GM21515 (cell line): ENCODE data around the gene ZNF575.
A peak's percentile ranks its signal among the peaks of the same experiment; 100 is the strongest.
"Not testable (repeated sequence)": the region's sequence is repeated elsewhere in the genome, so short reads cannot be mapped to it uniquely, and the experiment has no call there.

ENCODE experiments used
- ATAC-seq: cut with Tn5 transposase; IDR thresholded peaks from one replicate; pipeline ENCODE4 v1.9.1; 2021; ENCODE audit not compliant: unreplicated experiment

Gene ZNF575

GRCh38 chr19:43507880-43508279, 25.1 kb upstream of the ZNF575 start:
- no peak for ATAC-seq

- ATAC-seq = no peak
Observed at GRCh38 chr19:43510713-43511112, 22.3 kb upstream of the ZNF575 start.

DNA sequence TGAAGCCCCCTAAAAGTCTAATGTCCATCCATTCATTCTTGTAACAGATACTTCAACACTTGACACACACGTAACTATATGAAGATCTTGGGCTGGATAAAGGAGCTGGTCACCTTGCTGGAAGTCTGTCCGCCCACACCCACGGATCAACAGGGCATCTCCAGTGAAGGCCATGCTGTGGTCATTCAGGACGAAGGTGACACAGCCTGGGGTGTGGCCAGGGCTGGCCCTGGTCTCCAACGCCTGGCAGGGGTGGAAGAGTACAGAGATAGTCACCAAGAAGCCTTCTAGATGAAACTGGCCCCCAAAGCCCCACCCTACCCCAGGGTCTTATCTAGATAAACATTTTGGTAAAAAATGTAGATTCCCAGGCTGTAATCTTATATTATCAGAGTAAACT, 21.7 kb upstream of the ZNF575 start:
- ATAC-seq = no peak

GRCh38 chr19:43512399-43512798, 20.6 kb upstream of the ZNF575 start:
- not testable (repeated sequence) for ATAC-seq

- no peak for ATAC-seq
Observed at GRCh38 chr19:43518051-43518450, 14.9 kb upstream of the ZNF575 start.

GRCh38 chr19:43519436-43520088, 13.4 kb upstream of the ZNF575 start:
- no peak for ATAC-seq

DNA sequence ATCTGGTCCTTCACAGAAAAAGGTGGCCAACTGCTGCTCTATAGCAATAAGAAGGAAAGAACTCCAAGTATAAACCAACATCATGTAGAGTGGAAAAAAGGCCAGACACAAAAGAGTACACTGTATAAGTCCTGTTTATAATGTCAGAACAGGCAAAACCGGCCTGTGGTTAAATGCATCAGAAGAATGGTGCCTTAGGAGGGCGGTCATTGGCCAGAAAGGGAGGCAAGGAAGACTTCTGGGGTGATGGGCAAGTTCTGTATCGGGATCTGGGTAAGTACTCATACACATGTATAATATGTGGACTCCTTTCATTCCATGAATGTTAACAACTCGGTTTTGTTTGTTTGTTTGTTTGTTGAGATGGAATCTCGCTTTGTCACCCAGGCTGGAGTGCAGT, 10.1 kb upstream of the ZNF575 start:
- no peak for ATAC-seq

DNA sequence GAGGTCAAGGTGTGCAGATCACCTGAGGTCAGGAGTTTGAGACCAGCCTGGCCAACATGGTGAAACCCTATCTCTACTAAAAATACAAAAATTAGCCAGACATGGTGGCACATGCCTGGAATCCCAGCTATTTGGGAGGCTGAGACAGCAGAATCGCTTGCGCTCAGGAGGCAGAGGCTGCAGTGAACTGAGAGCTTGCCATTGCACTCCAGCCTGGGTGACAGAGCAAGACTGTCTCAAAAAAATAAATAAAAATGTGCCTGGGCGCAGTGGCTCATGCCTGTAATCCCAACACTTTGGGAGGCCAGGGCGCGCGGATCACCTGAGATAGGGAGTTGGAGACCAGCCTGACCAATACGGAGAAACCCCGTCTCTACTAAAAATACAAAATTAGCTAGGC, 9.3 kb upstream of the ZNF575 start:
- ATAC-seq = not testable (repeated sequence)

GRCh38 chr19:43524922-43525835, 7.8 kb upstream of the ZNF575 start:
- ATAC-seq = no peak

DNA sequence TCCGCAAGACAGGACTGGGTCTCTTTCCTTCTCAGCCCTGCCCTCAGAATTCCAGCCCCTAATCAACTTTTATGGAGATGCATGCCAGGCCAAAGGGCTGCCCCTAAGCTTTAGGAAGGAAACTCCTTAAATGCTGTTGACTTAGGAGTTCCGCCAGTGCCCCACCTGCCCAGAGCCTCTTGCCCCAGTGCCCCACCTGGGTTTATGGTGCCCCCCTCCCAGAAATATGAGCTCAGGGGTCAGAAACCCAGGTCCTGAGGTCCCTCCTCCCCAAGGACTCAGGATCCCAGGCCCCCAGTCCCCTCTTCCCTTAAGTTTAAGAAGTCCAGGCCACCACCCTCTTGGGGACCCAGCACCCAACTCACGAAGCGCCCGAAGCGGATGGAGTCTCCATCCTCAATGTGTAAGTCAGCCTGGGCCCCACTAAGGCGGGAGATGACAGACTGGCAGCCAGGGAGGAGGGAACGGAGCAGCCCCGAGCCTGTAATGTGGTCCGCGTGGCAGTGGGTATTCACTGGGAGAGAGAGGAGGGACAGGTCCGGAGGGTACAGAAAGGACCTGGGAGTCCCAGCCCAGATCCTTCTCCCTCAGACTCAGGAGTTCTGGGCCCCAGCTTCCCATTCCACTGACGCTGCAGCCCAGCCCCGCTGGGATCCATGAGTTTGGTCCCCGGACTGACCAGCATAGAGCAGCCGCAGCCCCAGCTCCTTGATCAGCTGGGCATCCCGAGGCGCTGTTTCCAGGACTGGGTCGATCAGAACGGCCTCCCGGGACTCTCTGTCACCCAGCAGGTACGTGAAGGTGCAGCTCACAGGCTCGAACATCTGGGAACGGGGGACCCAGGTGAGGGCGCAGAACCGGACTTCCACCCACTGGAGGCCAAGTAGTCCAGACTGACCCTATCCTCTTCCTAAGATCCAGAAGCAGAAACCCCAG, 6.9 kb upstream of the ZNF575 start:
- no peak for ATAC-seq

DNA sequence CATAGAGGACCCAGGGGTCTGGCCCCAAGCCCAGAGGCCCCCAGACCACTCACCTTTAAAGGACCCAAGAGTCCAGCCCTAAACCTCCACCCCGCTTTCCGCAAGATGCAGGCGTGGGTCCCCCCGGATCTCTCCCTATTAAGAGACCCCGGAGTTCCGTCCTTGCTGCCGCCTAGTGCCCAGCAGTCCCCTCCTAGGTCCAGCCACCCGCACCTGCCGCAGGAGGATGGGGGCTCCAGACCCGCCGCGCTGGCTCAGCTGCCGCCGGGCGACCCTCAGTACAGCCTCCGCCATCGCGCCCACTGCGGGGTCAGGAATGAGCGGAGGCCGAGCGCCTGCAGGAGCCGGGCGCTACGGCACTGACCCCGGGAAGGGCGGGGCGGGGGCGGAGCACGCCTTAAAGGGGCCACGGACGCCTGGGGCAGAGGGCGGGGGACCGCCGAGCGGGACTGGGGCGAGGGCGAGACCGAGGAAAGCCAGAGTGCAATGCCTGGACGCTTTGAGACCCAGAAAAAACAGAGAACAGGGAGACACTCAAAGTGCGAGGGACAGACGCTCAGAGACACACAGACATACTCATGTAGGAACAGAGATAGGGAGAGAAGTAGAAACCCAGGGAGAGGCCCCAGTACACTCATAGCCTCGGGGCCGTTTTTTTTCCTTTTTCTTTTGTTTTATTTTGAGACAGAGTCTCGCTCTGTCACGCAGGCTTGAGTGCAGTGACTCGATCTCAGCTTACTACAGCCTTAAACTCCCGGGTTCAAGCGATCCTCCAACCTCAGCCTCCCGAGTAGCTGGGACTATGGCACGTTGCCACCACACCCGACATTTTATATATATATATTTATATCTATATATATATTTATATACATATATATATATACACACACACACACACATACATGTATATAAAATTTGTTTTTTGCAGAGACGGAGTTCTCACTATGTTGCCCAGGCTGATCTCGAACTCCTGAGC, 5.8 kb upstream of the ZNF575 start, which contains the start of gene ETHE1:
Gene ETHE1, minus strand, starts transcription at position 318 of the 976 bp plus-strand sequence. Its CDS starts 24 bp downstream, at position 294.
- peak; percentile 61 for ATAC-seq

- no peak for ATAC-seq
Observed at GRCh38 chr19:43527860-43528622, 4.9 kb upstream of the ZNF575 start.

DNA sequence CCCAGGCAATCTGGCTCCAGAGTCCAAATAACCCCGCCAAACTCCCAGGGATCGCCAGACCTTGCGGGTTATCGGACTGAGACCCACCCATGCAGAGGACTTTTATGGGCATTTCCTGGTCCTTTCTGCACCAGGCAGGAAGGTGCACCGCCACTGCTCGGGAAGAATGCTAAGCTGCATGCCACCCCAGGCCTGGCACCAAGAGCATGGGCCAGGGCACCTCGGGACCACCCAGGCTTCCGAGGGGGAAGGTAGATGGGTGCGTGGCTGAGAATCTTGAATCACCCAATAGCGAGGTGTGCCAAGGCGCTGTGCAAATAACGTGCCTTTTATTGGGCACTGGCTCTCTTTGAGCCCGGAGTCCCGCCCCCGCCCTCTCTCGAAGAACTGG, 422 bp upstream of the ZNF575 start:
- peak; percentile 10 for ATAC-seq

DNA sequence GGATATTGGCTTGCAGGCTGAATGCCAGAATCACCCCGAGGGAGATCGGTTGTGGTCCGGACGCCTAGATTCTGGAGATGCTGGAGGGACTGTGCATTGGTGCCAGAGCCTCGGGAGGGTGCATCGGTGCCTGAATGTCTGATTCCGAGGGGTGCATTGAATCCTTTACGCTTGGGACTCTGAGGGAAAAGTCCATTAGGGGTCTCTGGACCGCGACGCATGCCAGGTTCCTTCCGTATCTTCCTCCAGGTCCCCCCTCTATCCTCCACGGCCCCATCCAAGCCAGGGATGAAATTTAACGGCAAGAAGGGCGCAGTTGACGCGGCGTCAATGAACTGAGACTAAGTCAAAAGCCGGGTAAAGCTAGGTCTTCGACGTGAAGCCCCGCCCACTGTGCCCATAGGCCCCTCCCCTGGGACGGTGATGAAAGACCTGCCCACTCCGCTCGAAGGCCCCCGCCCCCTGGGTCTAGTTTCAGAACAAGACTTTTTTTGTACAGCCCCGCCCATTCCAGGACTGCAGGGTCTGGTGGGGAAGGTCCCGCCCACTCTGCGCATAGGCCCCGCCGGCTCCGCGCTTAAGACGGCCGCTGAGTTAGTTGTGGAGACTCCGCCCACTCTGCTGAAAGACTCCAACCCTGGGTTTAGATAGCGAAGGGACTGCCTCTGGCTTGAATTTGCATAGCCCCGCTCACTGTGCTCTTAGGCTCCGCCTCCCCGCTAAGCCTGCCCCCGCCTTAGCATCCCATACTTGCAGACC, 737 bp downstream of the ZNF575 start:
- ATAC-seq = peak; percentile 65

DNA sequence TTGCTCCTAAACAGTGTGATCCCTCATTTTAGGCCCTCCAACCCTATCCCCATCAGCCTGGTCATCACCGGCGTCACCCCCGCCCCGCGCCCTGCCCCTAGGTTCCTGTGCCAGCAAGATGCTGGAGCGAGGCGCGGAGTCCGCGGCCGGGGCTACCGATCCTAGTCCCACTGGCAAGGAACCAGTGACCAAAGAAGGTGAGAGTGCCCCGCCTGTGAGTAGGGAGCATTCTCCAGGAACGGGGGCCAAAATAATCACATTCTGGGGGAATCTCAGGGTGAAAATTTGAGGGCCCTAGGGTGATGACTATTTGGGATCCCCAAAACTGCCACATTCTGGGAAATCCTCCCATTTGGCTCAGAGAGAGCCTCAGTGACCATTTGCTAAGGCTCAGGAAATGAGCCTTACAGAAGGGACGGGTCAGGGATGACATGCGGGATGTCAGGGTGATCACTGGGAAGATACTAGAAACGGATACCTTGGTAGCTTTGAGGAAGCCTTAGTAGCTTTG, 1.4 kb downstream of the ZNF575 start:
- no peak for ATAC-seq

GRCh38 chr19:43534816-43535761, 2.1 kb downstream of the ZNF575 start:
- no peak for ATAC-seq

DNA sequence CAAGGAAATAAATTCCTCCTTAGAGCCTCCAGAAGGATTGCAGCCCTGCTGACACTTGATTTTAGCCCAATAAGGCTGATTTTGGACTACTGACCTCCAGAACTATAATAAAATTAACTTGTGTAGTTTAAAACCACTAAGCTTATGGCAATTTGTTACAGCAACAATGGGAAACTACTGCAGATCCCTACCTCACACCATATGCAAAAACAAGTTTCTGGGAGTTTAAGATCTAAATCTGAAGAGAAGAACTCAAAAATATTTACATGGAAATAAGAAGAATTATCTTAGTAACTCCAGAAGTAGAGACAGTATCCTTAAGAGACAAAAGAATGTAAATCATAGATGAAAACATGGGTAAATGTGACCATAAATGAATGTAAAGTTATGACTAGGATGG, 5.9 kb downstream of the ZNF575 start:
- ATAC-seq = no peak
